Naive thymus-derived CD4-positive, alpha-beta T cell (primary cell): ENCODE data around the gene B3GAT3. TPM values are rescaled to one million over a fixed set of nuclear protein-coding genes. Genes with fewer than 3 reads are reported as not detected.
"Not testable (repeated sequence)": the region's sequence is repeated elsewhere in the genome, so short reads cannot be mapped to it uniquely, and the experiment has no call there.

Source experiments
- ATAC-seq: fragments of 150-1000 bp; cut with Tn5 transposase; 2 replicates; pipeline ENCODE4 v1.10.0; 2021; ENCODE audit warnings: mild to moderate bottlenecking, moderate library complexity
- CTCF ChIA-PET: fragments of 350-600 bp; sonication (Branson Sonifier 250); formaldehyde crosslinking; loops from one replicate; lab custom pipeline; 2021; ENCODE audit warnings: antibody characterized with exemption; lab: Charles Lee
- POLR2A ChIA-PET: fragments of 350-600 bp; sonication (Branson Sonifier 250); formaldehyde crosslinking; loops from one replicate; lab custom pipeline; 2021; ENCODE audit warnings: antibody characterized with exemption, inconsistent platforms; lab: Charles Lee
- DNase-seq, 9 donors: peaks; one replicate each; pipeline versions ENCODE4 v3.0.0 to v3.0.0-alpha.2; 2020 to 2022; ENCODE audit warnings: mixed read lengths in 1 of 9
- H3K27ac ChIP-seq: one replicate; pipeline ENCODE4 v1.7.0; 2013; ENCODE audit warnings: mild to moderate bottlenecking, low read depth, low read length, moderate library complexity
- H3K27me3 ChIP-seq, 2 donors: one replicate each; pipeline ENCODE4 v1.7.0; 2013; ENCODE audit warnings: low read length in 2 of 2, mild to moderate bottlenecking in 2 of 2, moderate library complexity in 2 of 2; ENCODE audit not compliant: control insufficient read depth in 2 of 2, insufficient read depth in 2 of 2
- H3K36me3 ChIP-seq, 3 experiments: 1 replicate in 2 of 3; 2 replicates in 1 of 3; pipeline ENCODE4 v1.7.0; 2013; ENCODE audit warnings: low read length in 3 of 3, mild to moderate bottlenecking in 3 of 3, moderate library complexity in 1 of 3; ENCODE audit not compliant: insufficient read depth in 3 of 3, control insufficient read depth in 2 of 3
- H3K4me1 ChIP-seq, 2 donors: one replicate each; pipeline ENCODE4 v1.7.0; 2013; ENCODE audit warnings: low read length in 2 of 2, mild to moderate bottlenecking in 2 of 2, moderate library complexity in 1 of 2; ENCODE audit not compliant: control insufficient read depth in 2 of 2, insufficient read depth in 2 of 2
- H3K4me3 ChIP-seq: 2 replicates; pipeline ENCODE4 v1.7.0; 2013; ENCODE audit warnings: mild to moderate bottlenecking, low read length
- H3K9me3 ChIP-seq, 3 experiments: 1 replicate in 2 of 3; 2 replicates in 1 of 3; pipeline ENCODE4 v1.7.0; 2013; ENCODE audit warnings: low read length in 3 of 3; ENCODE audit not compliant: control insufficient read depth in 2 of 3
- H3K27ac Mint-ChIP-seq, 9 donors: one replicate each; pipeline ENCODE4 v1.8.0; 2020 to 2022; ENCODE audit warnings: mixed read lengths in 9 of 9, mild to moderate bottlenecking in 8 of 9, moderate library complexity in 5 of 9, inconsistent platforms in 2 of 9
- H3K27me3 Mint-ChIP-seq, 5 donors: one replicate each; pipeline ENCODE4 v1.8.0; 2021 to 2022; ENCODE audit warnings: mixed read lengths in 5 of 5, mild to moderate bottlenecking in 1 of 5
- H3K36me3 Mint-ChIP-seq, 5 donors: one replicate each; pipeline ENCODE4 v1.8.0; 2020 to 2022; ENCODE audit warnings: mixed read lengths in 5 of 5, mild to moderate bottlenecking in 3 of 5, inconsistent platforms in 1 of 5
- H3K4me1 Mint-ChIP-seq, 7 donors: one replicate each; pipeline ENCODE4 v1.8.0; 2020 to 2022; ENCODE audit warnings: mixed read lengths in 7 of 7, mild to moderate bottlenecking in 3 of 7, inconsistent platforms in 1 of 7
- H3K4me3 Mint-ChIP-seq, 10 donors: one replicate each; pipeline ENCODE4 v1.8.0; 2020 to 2022; ENCODE audit warnings: mild to moderate bottlenecking in 10 of 10, mixed read lengths in 10 of 10, moderate library complexity in 6 of 10, inconsistent platforms in 2 of 10
- H3K9me3 Mint-ChIP-seq, 11 donors: one replicate each; pipeline ENCODE4 v1.8.0; 2020 to 2022; ENCODE audit warnings: mixed read lengths in 11 of 11, mild to moderate bottlenecking in 4 of 11, inconsistent platforms in 1 of 11, moderate library complexity in 1 of 11
- intact Hi-C, 2 donors: fragments of 100-400 bp; cut with micrococcal nuclease; formaldehyde crosslinking; loops; one replicate each; pipeline ENCODE4 v1.15.1; 2023
- polyA plus RNA-seq, 2 donors: library from polyadenylated mRNA; unstranded; fragments of 300-500 nt; fragmentation: Illumina TruSeq; gene quantifications; one replicate each; pipeline ENCODE4 v1.2.3, GENCODE V29; 2021
- total RNA-seq, 6 experiments: library from RNA in 5 of 6; stranded (reverse) in 5 of 6; gene quantifications; 1 replicate in 5 of 6; 2 replicates in 1 of 6; pipeline ENCODE4 v1.2.3 and lab custom pipeline; 2021 to 2026

Gene B3GAT3
- total and polyA plus RNA-seq, 7 experiments from 2014 or later: 35.0 to 78.1 (median 64.4) TPM

DNA sequence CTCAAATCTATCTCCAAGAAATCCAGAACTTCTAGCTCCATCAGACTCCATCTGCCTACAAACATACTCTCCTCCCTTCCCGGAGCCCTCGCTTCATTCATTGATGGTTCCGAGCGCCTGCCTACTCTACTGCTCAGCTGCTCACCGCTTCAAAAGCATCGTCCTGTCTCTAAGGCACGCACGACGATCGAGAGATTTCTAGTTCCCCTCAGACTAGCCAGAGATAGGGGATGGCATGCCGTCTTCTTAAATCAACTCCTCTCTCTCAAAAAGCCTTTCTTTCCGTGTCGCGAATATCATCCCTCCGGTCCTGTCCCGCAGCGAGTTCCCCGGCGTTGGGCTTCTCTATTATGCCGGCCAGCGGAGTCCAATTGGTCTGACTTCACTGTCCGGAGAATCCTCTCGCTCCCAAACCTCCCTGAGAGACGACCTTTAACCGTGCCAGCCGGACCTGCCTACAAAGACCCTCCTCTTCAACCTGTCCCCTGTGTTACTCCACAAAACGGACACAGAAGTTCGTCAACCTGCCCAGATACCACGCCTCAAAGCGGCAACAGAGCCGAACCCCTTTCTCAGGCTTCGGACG lies 48.7 kb downstream of the B3GAT3 start:
- peak in 6 of 9 donors; percentile 18 to 44 (median 40) for DNase-seq

GRCh38 chr11:62572431-62572830 lies 49.4 kb downstream of the B3GAT3 start:
- peaks cover 8 to 11% of the 10 kb centered on the region in 2 donors for H3K4me1 ChIP-seq
- H3K27me3 ChIP-seq: no peaks in the 10 kb centered on the region
- Mint-ChIP-seq H3K9me3 (no peaks in the 10 kb centered on the region), H3K27me3 (no peaks in the 10 kb centered on the region), H3K27ac (peak overlapping the region; percentile 54 to 98 (median 95)), H3K4me3 (peak overlapping the region; percentile 94 to 100 (median 97)), H3K4me1 (peaks cover 39 to 61% (median 50%) of the 10 kb centered on the region in 7 donors), H3K36me3 (peaks cover 16 to 34% (median 27%) of the 10 kb centered on the region in 5 donors)
- intact Hi-C loops: loop anchor here (2.0 to 5.0 kb wide), 2 partner anchors 285 to 308 kb away; partner anchors contain the start of gene SLC3A2 (in 1 of the 2)
- POLR2A ChIA-PET: interaction anchor here (0.6 to 8.1 kb wide), 6 partner anchors 16 to 182 kb away, joined by 3 to 92 read pairs (median 6); partner anchors contain the start of genes B3GAT3 and TUT1
- CTCF ChIA-PET: interaction anchor here (0.7 to 1.3 kb wide), 4 partner anchors 12 to 178 kb away, joined by 3 to 4 read pairs (median 4); no protein-coding TSS in a partner anchor
- DNase-seq (no peak), ATAC-seq (no peak)
- H3K9me3 ChIP-seq: no peaks in the 10 kb centered on the region
- H3K36me3 ChIP-seq: peaks cover 0 to 69% (median 4%) of the 10 kb centered on the region in 3 experiments
- H3K27ac ChIP-seq: peak overlapping the region; percentile 88
- H3K4me3 ChIP-seq: peak overlapping the region; percentile 82

More for the DNA sequence above, 48.7 kb downstream of the B3GAT3 start:
- Histone ChIP-seq H3K27ac (peak overlapping the region; percentile 88), H3K36me3 (peaks cover 0 to 73% (median 4%) of the 10 kb centered on the region in 3 experiments), H3K27me3 (no peaks in the 10 kb centered on the region), H3K4me3 (peak overlapping the region; percentile 82), H3K9me3 (no peaks in the 10 kb centered on the region), H3K4me1 (peaks cover 8 to 11% of the 10 kb centered on the region in 2 donors)
- Mint-ChIP-seq H3K9me3 (no peaks in the 10 kb centered on the region), H3K4me1 (peaks cover 39 to 61% (median 47%) of the 10 kb centered on the region in 7 donors), H3K4me3 (peak overlapping the region; percentile 94 to 100 (median 97)), H3K27ac (peak overlapping the region; percentile 81 to 98 (median 95)), H3K36me3 (peaks cover 16 to 34% (median 28%) of the 10 kb centered on the region in 5 donors), H3K27me3 (no peaks in the 10 kb centered on the region)
- no peak for ATAC-seq
- POLR2A ChIA-PET: interaction anchor here (0.6 to 8.1 kb wide), 26 partner anchors 7 to 308 kb away, joined by 3 to 92 read pairs (median 5); partner anchors contain the start of genes B3GAT3, C11orf98, CSKMT and HNRNPUL2
- CTCF ChIA-PET: interaction anchor here (1.0 to 2.1 kb wide), 7 partner anchors 13 to 179 kb away, joined by 3 to 12 read pairs (median 4); partner anchors contain the start of gene TUT1
- intact Hi-C loops: loop anchor here (1.0 to 5.0 kb wide), 8 partner anchors 16 to 308 kb away; partner anchors contain the start of genes HNRNPUL2 (in 2 of the 2) and SLC3A2 (in 1 of the 2)

GRCh38 chr11:62571493-62571892 lies 50.3 kb downstream of the B3GAT3 start:
- DNase-seq, H3K9me3 ChIP-seq, H3K27me3 Mint-ChIP-seq, H3K27me3 ChIP-seq, ATAC-seq, CTCF ChIA-PET, H3K4me3 ChIP-seq, H3K9me3 Mint-ChIP-seq: not testable (repeated sequence)
- H3K36me3 Mint-ChIP-seq: peaks cover 16 to 36% (median 34%) of the 10 kb centered on the region in 5 donors
- H3K4me3 Mint-ChIP-seq: peak overlapping the region in 6 of 10 donors; percentile 5 to 100 (median 94)
- POLR2A ChIA-PET: interaction anchor here (0.8 to 8.1 kb wide), 5 partner anchors 15 to 270 kb away, joined by 4 to 92 read pairs (median 5); partner anchors contain the start of genes MTA2 and TUT1
- H3K4me1 Mint-ChIP-seq: peaks cover 39 to 70% (median 57%) of the 10 kb centered on the region in 7 donors
- intact Hi-C loops: loop anchor here in 1 of 2 donors (5.0 kb wide), 1 partner anchor 286 kb away; no protein-coding TSS in a partner anchor
- Histone ChIP-seq H3K36me3 (peaks cover 5 to 69% (median 8%) of the 10 kb centered on the region in 3 experiments), H3K4me1 (peaks cover 8 to 11% of the 10 kb centered on the region in 2 donors), H3K27ac (peak overlapping the region; percentile 88)
- H3K27ac Mint-ChIP-seq: peak overlapping the region in 8 of 9 donors; percentile 44 to 98 (median 88)

- H3K27me3 Mint-ChIP-seq, H3K9me3 ChIP-seq, H3K4me3 ChIP-seq, H3K27me3 ChIP-seq, H3K9me3 Mint-ChIP-seq, DNase-seq, ATAC-seq: not testable (repeated sequence)
- H3K27ac ChIP-seq: peak overlapping the region; percentile 88
- peaks cover 9 to 71% (median 13%) of the 10 kb centered on the region in 3 experiments for H3K36me3 ChIP-seq
- intact Hi-C loops: loop anchor here in 1 of 2 donors (5.0 kb wide), 1 partner anchor 286 kb away; no protein-coding TSS in a partner anchor
- Mint-ChIP-seq H3K4me1 (peaks cover 41 to 76% (median 62%) of the 10 kb centered on the region in 7 donors), H3K4me3 (peak overlapping the region in 9 of 10 donors; percentile 0 to 100 (median 39)), H3K36me3 (peaks cover 16 to 39% (median 37%) of the 10 kb centered on the region in 5 donors), H3K27ac (peak overlapping the region; percentile 38 to 98 (median 81))
- H3K4me1 ChIP-seq: peaks cover 8 to 11% of the 10 kb centered on the region in 2 donors
- ChIA-PET CTCF (interaction anchor here (1.9 kb wide), 1 partner anchor 10 kb away, joined by 9 read pairs; no protein-coding TSS in a partner anchor), POLR2A (interaction anchor here (0.6 to 8.1 kb wide), 6 partner anchors 15 to 271 kb away, joined by 3 to 92 read pairs (median 4); partner anchors contain the start of genes HNRNPUL2, MTA2 and TUT1)
Measured at GRCh38 chr11:62570903-62571302, 50.9 kb downstream of the B3GAT3 start.

- no peaks in the 10 kb centered on the region for H3K27me3 Mint-ChIP-seq
- Histone ChIP-seq H3K4me1 (peaks cover 8 to 11% of the 10 kb centered on the region in 2 donors), H3K27ac (no peak overlapping the region), H3K9me3 (no peaks in the 10 kb centered on the region), H3K4me3 (no peak overlapping the region), H3K27me3 (no peaks in the 10 kb centered on the region), H3K36me3 (peaks cover 11 to 77% (median 18%) of the 10 kb centered on the region in 3 experiments)
- peaks cover 31 to 68% (median 59%) of the 10 kb centered on the region in 7 donors for H3K4me1 Mint-ChIP-seq
- intact Hi-C loops: loop anchor here in 1 of 2 donors (5.0 kb wide), 1 partner anchor 288 kb away; no protein-coding TSS in a partner anchor
- POLR2A ChIA-PET: interaction anchor here (0.6 to 8.1 kb wide), 5 partner anchors 13 to 193 kb away, joined by 3 to 92 read pairs (median 5); partner anchors contain the start of genes C11orf98, CSKMT and TUT1
- H3K36me3 Mint-ChIP-seq: peaks cover 16 to 46% (median 40%) of the 10 kb centered on the region in 5 donors
- no peak overlapping the region for H3K4me3 Mint-ChIP-seq
- CTCF ChIA-PET: interaction anchor here (0.7 to 1.9 kb wide), 3 partner anchors 9 to 174 kb away, joined by 4 to 9 read pairs (median 4); no protein-coding TSS in a partner anchor
- ATAC-seq: no peak
- no peaks in the 10 kb centered on the region for H3K9me3 Mint-ChIP-seq
- H3K27ac Mint-ChIP-seq: peak overlapping the region in 3 of 9 donors; percentile 1 to 14 (median 12)
- DNase-seq: no peak
Measured at GRCh38 chr11:62569611-62570010, 52.2 kb downstream of the B3GAT3 start.
